Measurements from ENCODE around the gene SRMS.

DNA sequence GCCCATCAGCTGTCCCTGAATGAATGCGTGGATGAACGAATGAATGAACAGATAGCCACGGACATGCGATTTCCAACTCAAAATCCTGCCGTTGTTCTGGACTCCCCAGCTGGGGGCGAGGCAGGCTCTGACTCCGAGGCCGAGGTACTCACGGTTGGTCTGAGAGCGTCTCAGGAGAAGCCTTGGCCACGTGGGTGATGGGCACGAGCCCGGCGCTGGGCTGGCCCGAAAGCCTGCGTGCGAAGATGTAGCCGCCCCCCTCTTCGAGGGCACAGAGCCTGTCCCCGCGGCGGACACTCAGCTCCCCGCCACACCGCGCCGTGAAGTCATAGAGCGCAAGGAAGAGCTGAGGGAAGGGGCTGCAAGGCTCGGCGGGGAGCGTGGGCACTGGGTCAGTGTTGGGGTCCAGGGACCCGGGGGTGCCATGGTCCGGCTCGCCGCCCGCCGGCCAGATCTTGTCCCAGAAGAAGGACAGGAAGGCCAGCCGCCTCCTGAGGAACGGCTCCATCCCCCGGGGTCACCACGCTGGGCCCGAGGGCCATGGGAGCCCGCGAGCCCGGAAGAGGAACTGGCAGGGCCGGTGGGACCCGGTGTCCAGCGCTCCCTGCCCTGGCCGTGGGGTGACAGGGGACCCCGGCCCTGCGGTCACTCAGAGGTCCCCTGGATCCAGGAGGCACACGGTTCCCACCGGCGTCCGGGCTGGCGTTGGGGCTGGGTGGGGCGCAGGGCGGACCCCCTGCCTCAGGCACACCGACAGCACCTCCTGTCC lies 409 bp downstream of the SRMS start:
- TF ChIP-seq POLR2A (IDR thresholded peaks at IDR 0.05; ENCODE audit: low read length) = no peak
- TF ChIP-seq GATA1 (IDR thresholded peaks at IDR 0.05; ENCODE audit: low read depth, low read length) = no peak

Measured in erythroblast (primary cell).